ENCODE measurements around the gene OR5M11. TPM values are rescaled to one million over a fixed set of nuclear protein-coding genes. Genes with fewer than 3 reads are reported as not detected.
"Not testable (repeated sequence)": the region's sequence is repeated elsewhere in the genome, so short reads cannot be mapped to it uniquely, and the experiment has no call there.

OR5M11 gene
- total RNA-seq: not detected in 2 replicates
- long read RNA-seq: 0 reads

DNA sequence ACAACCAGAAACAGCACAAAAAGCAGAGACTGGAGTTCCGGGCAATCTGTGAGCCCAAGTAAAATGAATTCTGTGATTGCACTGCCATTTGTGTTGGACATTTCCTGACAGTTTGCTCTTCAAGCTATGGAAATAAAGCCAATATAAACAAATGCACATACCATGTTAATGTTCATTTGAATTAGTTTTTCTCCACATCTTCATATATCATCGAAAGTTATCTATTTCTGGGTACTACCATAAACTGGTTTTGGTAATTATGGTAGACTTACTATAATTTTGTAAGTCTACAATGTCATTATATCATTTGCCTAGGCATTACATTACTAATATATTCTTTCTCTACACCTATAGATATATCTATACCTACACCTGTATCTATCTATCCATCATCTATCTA, at the start of gene OR5M11:
Gene OR5M11, minus strand, starts transcription at position 101 of the 400 bp plus-strand sequence. Its CDS starts 0 bp downstream, at position 101.
- Mint-ChIP-seq H3K4me1 (ENCODE audit: unreplicated experiment) (no peaks in the 10 kb centered on the region), H3K4me3 (ENCODE audit: unreplicated experiment) (no peak within 1 kb of the TSS), H3K9me3 (ENCODE audit: unreplicated experiment) (peaks cover 26% of the 10 kb centered on the region), H3K27me3 (ENCODE audit: unreplicated experiment) (no peaks in the 10 kb centered on the region), H3K36me3 (ENCODE audit: unreplicated experiment) (no peaks in the 10 kb centered on the region), H3K27ac (ENCODE audit: unreplicated experiment) (no peak within 1 kb of the TSS)
- no peak for DNase-seq (ENCODE audit: extremely low spot score, unreplicated experiment)
- TF ChIP-seq, protein P1, sequence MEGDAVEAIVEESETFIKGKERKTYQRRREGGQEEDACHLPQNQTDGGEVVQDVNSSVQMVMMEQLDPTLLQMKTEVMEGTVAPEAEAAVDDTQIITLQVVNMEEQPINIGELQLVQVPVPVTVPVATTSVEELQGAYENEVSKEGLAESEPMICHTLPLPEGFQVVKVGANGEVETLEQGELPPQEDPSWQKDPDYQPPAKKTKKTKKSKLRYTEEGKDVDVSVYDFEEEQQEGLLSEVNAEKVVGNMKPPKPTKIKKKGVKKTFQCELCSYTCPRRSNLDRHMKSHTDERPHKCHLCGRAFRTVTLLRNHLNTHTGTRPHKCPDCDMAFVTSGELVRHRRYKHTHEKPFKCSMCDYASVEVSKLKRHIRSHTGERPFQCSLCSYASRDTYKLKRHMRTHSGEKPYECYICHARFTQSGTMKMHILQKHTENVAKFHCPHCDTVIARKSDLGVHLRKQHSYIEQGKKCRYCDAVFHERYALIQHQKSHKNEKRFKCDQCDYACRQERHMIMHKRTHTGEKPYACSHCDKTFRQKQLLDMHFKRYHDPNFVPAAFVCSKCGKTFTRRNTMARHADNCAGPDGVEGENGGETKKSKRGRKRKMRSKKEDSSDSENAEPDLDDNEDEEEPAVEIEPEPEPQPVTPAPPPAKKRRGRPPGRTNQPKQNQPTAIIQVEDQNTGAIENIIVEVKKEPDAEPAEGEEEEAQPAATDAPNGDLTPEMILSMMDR (IDR thresholded peaks at IDR 0.05): no peak

DNA sequence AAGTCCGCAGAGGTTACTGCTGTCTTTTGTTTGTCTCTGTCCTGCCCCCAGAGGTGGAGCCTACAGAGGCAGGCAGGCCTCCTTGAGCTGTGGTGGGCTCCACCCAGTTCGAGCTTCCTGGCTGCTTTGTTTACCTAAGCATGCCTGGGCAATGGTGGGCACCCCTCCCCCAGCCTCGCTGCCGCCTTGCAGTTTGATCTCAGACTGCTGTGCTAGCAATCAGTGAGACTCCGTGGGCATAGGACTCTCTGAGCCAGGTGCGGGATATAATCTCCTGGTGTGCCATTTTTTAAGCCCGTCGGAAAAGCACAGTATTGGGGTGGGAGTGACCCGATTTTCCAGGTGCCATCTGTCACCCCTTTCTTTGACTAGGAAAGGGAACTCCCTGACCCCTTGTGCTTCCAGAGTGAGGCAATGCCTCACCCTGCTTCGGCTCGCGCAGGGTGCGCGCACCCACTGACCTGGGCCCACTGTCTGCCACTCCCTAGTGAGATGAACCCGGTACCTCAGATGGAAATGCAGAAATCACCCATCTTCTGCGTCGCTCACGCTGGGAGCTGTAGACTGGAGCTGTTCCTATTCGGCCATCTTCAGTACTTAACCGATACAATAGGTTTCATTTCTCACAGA, 49.1 kb upstream of the OR5M11 start:
- H3K27me3 Mint-ChIP-seq (ENCODE audit: unreplicated experiment); DNase-seq (ENCODE audit: extremely low spot score, unreplicated experiment); H3K36me3 Mint-ChIP-seq (ENCODE audit: unreplicated experiment); H3K27ac Mint-ChIP-seq (ENCODE audit: unreplicated experiment); H3K4me1 Mint-ChIP-seq (ENCODE audit: unreplicated experiment); H3K4me3 Mint-ChIP-seq (ENCODE audit: unreplicated experiment): not testable (repeated sequence)
- peaks cover 18% of the 10 kb centered on the region for H3K9me3 Mint-ChIP-seq (ENCODE audit: unreplicated experiment)

DNA sequence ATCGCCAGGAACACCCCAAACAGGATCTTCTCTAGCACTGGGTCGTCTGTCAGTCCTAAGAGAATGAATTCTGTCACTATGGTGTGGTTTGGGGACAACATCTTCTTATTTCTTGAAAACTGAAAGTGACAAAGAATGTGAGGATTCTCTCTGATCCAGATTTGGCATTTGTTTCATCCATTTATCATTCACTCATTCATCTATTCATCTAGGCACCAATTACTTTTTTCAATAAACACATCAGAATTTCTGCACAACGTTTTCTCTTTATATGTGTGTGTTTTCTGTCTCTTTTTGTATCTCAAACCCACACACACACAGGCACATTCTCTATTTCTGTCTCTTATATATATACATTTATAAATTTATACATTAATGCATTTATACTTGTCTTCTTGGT, 34.6 kb upstream of the OR5M11 start, which contains the start of gene OR5M10:
Gene OR5M10, minus strand, starts transcription at position 101 of the 400 bp plus-strand sequence. Its CDS starts 0 bp downstream, at position 101.
- no peaks in the 10 kb centered on the region for H3K4me1 Mint-ChIP-seq (ENCODE audit: unreplicated experiment)
- peaks cover 10% of the 10 kb centered on the region for H3K9me3 Mint-ChIP-seq (ENCODE audit: unreplicated experiment)
- no peaks in the 10 kb centered on the region for H3K36me3 Mint-ChIP-seq (ENCODE audit: unreplicated experiment)
- no peak within 1 kb of the TSS for H3K27ac Mint-ChIP-seq (ENCODE audit: unreplicated experiment)
- DNase-seq (ENCODE audit: extremely low spot score, unreplicated experiment): no peak
- no peaks in the 10 kb centered on the region for H3K27me3 Mint-ChIP-seq (ENCODE audit: unreplicated experiment)
- H3K4me3 Mint-ChIP-seq (ENCODE audit: unreplicated experiment): no peak within 1 kb of the TSS
- TF ChIP-seq, protein P1 (IDR thresholded peaks at IDR 0.05): no peak

DNA sequence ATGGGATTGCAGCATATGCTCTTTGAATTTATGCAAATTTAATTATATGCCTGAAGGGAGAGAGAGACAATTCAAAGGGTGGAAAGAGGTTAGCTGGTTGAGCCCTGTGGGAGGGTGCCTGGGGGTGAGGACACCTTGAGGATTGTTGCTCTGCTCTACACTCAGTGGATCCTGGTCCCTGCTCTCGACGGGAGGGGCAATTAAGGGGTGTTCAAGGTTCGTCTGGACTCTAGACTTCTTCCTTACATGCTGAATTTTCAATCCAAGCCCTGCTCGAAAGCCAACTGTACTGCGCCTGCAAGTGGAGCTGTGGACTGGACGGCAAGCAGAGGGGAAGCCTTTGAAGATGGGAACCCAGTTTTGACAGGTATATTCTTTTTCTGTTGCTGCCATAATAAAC, 15.5 kb upstream of the OR5M11 start:
- TF ChIP-seq, protein P1 (IDR thresholded peaks at IDR 0.05): no peak
- DNase-seq (ENCODE audit: extremely low spot score, unreplicated experiment): no peak
- Mint-ChIP-seq H3K4me1 (ENCODE audit: unreplicated experiment) (no peaks in the 10 kb centered on the region), H3K4me3 (ENCODE audit: unreplicated experiment) (no peak overlapping the region), H3K27me3 (ENCODE audit: unreplicated experiment) (no peaks in the 10 kb centered on the region), H3K27ac (ENCODE audit: unreplicated experiment) (no peak overlapping the region), H3K36me3 (ENCODE audit: unreplicated experiment) (no peaks in the 10 kb centered on the region), H3K9me3 (ENCODE audit: unreplicated experiment) (peaks cover 14% of the 10 kb centered on the region)

DNA sequence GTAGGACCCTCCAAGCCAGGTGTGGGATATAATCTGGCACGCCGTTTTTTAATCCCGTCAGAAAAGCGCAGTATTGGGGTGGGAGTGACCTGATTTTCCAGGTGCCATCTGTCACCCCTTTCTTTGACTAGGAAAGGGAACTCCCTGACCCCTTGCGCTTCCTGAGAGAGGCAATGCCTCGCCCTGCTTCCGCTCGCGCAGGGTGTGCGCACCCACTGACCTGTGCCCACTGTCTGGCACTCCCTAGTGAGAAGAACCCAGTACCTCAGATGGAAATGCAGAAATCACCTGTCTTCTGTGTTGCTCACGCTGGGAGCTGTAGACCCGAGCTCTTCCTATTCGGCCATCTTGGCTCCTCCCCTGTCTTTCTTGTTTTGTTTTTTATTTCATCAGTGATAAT, 11.6 kb upstream of the OR5M11 start:
- H3K4me1 Mint-ChIP-seq (ENCODE audit: unreplicated experiment); H3K27me3 Mint-ChIP-seq (ENCODE audit: unreplicated experiment); DNase-seq (ENCODE audit: extremely low spot score, unreplicated experiment); H3K27ac Mint-ChIP-seq (ENCODE audit: unreplicated experiment); H3K36me3 Mint-ChIP-seq (ENCODE audit: unreplicated experiment); H3K4me3 Mint-ChIP-seq (ENCODE audit: unreplicated experiment): not testable (repeated sequence)
- H3K9me3 Mint-ChIP-seq (ENCODE audit: unreplicated experiment): peaks cover 14% of the 10 kb centered on the region

DNA sequence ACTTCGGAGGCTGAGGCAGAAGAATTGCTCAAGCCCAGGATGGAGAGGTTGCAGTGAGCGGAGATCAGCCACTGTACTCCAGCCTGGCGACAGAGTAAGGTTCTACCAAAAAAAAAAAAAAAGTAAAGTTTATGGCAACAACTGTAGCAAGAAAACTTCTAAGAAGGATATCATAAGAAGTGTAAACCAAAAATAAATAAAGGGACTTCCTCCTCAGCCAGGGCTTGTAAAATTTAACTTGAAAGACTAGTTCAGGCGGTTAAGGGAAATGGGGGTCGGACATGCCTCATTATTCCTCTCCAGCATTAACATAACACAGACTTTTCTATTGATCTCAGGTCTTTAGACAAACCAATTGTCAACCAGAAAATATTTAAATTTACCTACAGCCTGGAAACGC, 2.5 kb upstream of the OR5M11 start:
- DNase-seq (ENCODE audit: extremely low spot score, unreplicated experiment): no peak
- TF ChIP-seq, protein P1 (IDR thresholded peaks at IDR 0.05): no peak
- H3K27ac Mint-ChIP-seq (ENCODE audit: unreplicated experiment): no peak overlapping the region
- H3K4me3 Mint-ChIP-seq (ENCODE audit: unreplicated experiment): no peak overlapping the region
- no peaks in the 10 kb centered on the region for H3K36me3 Mint-ChIP-seq (ENCODE audit: unreplicated experiment)
- H3K9me3 Mint-ChIP-seq (ENCODE audit: unreplicated experiment): peaks cover 21% of the 10 kb centered on the region
- H3K4me1 Mint-ChIP-seq (ENCODE audit: unreplicated experiment): no peaks in the 10 kb centered on the region
- H3K27me3 Mint-ChIP-seq (ENCODE audit: unreplicated experiment): no peaks in the 10 kb centered on the region

All from osteocyte (in vitro differentiated cells).